Breast epithelium (tissue), 4 donors: ENCODE data around the gene LAMA1. TPM values are rescaled to one million over a fixed set of nuclear protein-coding genes. Genes with fewer than 3 reads are reported as not detected.

Source experiments
- DNase-seq, 2 donors: peaks; one replicate each; pipeline ENCODE4 v3.0.0-alpha.2; 2019; ENCODE audit warnings: low spot score in 2 of 2
- H3K27ac ChIP-seq, 2 donors: fragments of 200-600 bp; sonication (generic) in 1 of 2; one replicate each; pipeline ENCODE4 v1.5.1; 2016 to 2019; ENCODE audit warnings: mild to moderate bottlenecking in 1 of 2
- H3K27me3 ChIP-seq, 2 donors: fragments of 200-600 bp; sonication (generic) in 1 of 2; one replicate each; pipeline versions ENCODE4 v1.5.1 to v1.6.0; 2017 to 2019; ENCODE audit warnings: control low read depth in 1 of 2, mild to moderate bottlenecking in 1 of 2
- H3K36me3 ChIP-seq: fragments of 200-600 bp; one replicate; pipeline ENCODE4 v1.5.1; 2019
- H3K4me1 ChIP-seq, 2 donors: fragments of 200-600 bp; sonication (generic); one replicate each; pipeline ENCODE4 v1.5.1; 2016 to 2019; ENCODE audit warnings: control low read depth in 1 of 2
- H3K4me3 ChIP-seq, 3 donors: fragments of 200-600 bp; sonication (generic); 1 replicate in 2 of 3; 2 replicates in 1 of 3; pipeline ENCODE4 v1.5.1; 2016 to 2019; ENCODE audit warnings: mild to moderate bottlenecking in 3 of 3, moderate library complexity in 2 of 3
- H3K9me3 ChIP-seq, 2 donors: fragments of 200-600 bp; sonication (generic) in 1 of 2; one replicate each; pipeline ENCODE4 v1.5.1; 2016 to 2019; ENCODE audit warnings: control low read depth in 1 of 2
- POLR2A ChIP-seq: fragments of 450-650 bp; IDR thresholded peaks from one replicate; pipeline ENCODE4 v1.6.1; 2016; ENCODE audit warnings: antibody characterized with exemption, mild to moderate bottlenecking, moderate library complexity
- POLR2AphosphoS5 ChIP-seq, 3 donors: sonication (generic); formaldehyde crosslinking; IDR thresholded peaks; one replicate each; pipeline ENCODE4 v1.6.1; 2017; ENCODE audit warnings: antibody characterized with exemption in 3 of 3
- intact Hi-C: fragments of 100-400 bp; cut with DNase I; formaldehyde crosslinking; loops from one replicate; pipeline ENCODE4 v1.15.1; 2023; ENCODE audit warnings: low total_unique reads
- total RNA-seq, 3 donors: library from RNA; depleted of rRNA; stranded (reverse); fragments of >200 nt; gene quantifications; one replicate each; pipeline ENCODE4 v1.1.0, GENCODE V29; 2016
- TF ChIP-seq, protein P1 (sequence below), 3 donors: fragments of 450-650 bp; IDR thresholded peaks; one replicate each; pipeline ENCODE4 v1.5.1; 2016 to 2017; ENCODE audit warnings: antibody characterized with exemption in 3 of 3, mild to moderate bottlenecking in 3 of 3, moderate library complexity in 3 of 3

The LAMA1 gene
- total RNA-seq, 3 donors from 2014 or later = 0.48 to 14.7 (median 10.2) TPM

DNA sequence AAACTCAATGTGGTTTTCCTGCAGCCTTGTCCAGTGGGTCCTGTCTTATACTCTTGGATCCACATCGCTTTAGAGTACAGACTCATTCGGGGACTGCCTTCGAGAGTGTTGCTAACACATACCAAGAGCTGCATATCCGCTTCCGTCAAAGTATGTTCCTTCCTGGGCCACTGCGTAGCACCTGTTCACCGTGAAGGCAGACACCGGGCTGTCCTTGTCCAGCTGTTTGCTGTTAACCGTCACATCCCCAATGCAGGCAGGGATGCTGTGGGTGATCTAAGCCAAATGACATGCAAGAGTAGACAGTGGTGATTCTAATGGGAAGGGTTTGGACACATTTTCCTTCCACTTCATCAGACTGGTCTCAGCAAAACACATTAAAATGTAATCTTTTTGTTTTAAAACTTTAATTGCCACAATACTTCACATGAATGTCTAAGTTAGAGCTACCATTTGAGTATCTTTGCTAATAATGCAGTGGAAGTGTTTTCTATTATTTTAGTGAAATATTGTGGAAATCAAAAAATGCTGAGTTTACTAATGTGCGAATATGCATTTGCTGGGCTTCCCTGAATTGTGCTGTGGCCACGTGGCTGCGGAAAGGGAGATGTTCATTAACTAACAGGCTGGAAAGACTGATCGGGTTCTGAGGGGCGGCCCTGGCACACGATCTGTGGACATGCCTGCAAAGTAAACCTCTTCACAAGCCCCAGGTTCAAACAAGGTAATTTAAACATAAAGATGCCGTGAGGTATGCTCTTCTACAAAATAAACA lies 169.1 kb downstream of the LAMA1 start:
- TF ChIP-seq POLR2AphosphoS5 (IDR thresholded peaks at IDR 0.05) (no peak), POLR2A (no peak)
- TF ChIP-seq, protein P1, sequence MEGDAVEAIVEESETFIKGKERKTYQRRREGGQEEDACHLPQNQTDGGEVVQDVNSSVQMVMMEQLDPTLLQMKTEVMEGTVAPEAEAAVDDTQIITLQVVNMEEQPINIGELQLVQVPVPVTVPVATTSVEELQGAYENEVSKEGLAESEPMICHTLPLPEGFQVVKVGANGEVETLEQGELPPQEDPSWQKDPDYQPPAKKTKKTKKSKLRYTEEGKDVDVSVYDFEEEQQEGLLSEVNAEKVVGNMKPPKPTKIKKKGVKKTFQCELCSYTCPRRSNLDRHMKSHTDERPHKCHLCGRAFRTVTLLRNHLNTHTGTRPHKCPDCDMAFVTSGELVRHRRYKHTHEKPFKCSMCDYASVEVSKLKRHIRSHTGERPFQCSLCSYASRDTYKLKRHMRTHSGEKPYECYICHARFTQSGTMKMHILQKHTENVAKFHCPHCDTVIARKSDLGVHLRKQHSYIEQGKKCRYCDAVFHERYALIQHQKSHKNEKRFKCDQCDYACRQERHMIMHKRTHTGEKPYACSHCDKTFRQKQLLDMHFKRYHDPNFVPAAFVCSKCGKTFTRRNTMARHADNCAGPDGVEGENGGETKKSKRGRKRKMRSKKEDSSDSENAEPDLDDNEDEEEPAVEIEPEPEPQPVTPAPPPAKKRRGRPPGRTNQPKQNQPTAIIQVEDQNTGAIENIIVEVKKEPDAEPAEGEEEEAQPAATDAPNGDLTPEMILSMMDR (IDR thresholded peaks at IDR 0.05) = no peak
- no peaks in the 10 kb centered on the region for H3K4me1 ChIP-seq
- H3K27ac ChIP-seq = no peak overlapping the region
- no peaks in the 10 kb centered on the region for H3K36me3 ChIP-seq
- no peaks in the 10 kb centered on the region for H3K27me3 ChIP-seq
- no peak for DNase-seq
- no peak overlapping the region for H3K4me3 ChIP-seq
- intact Hi-C loops = no loop called here
- H3K9me3 ChIP-seq = no peaks in the 10 kb centered on the region

DNA sequence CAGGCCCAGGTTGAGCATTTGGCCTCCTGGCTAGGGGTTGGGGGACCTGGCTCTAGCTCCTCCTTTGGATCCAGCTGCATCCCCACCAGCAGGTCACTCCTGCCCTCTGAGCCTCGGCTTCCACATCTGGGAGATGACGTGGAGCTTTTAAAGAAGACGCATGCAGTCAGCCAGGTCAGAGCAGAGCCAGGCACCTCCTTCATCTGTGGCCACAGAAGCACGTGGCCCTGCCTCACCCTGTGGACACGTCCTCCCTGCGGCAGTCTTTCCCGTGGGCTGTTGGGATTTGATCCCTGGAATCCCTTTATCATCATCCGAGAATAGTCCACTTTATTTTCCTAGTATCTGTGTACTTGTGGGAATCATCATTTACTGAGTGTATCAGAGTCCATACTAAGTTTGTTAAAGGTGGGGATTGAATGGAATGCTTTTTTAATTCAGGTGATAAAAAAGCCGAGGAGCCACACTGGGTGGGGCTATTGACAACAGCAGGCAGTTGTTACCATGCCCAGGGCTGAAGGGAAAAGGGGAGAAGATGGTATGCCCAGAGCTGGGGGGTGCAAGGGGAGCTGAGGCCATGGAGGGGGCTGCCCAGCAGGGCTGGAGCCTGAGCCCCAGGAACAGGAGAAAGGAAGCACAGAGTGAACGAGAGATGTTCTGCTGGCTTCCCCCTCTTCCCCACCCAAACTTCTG lies 170.1 kb downstream of the LAMA1 start:
- no peaks in the 10 kb centered on the region for H3K36me3 ChIP-seq
- H3K9me3 ChIP-seq = no peaks in the 10 kb centered on the region
- DNase-seq = no peak
- intact Hi-C loops = no loop called here
- TF ChIP-seq POLR2AphosphoS5 (IDR thresholded peaks at IDR 0.05) (no peak), POLR2A (no peak)
- TF ChIP-seq, protein P1 (IDR thresholded peaks at IDR 0.05) = no peak
- H3K27me3 ChIP-seq = no peaks in the 10 kb centered on the region
- no peak overlapping the region for H3K4me3 ChIP-seq
- H3K4me1 ChIP-seq = no peaks in the 10 kb centered on the region
- H3K27ac ChIP-seq = no peak overlapping the region

DNA sequence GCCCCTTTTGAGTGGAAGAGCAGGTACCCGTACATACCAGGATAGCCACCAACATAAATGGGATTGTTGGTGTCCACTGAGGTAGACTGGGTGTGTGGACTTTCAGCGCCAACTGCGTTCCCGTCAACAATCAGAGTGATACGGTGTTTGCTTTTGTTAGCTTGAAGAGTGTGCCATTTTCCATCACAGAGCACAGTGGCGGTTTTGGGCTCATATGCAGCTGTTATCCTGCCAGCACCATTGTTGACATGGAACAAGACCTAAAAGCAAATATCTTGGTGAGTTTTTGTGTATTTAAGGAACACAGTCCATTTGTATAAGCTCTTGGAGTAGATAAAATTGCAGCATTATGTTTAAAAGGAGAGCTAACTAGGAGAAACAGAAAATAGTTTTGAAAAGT lies 174.5 kb downstream of the LAMA1 start:
- DNase-seq = no peak
- Histone ChIP-seq H3K27ac (no peak overlapping the region), H3K27me3 (no peaks in the 10 kb centered on the region), H3K4me1 (no peaks in the 10 kb centered on the region), H3K4me3 (no peak overlapping the region), H3K9me3 (no peaks in the 10 kb centered on the region), H3K36me3 (no peaks in the 10 kb centered on the region)
- TF ChIP-seq POLR2A (no peak), POLR2AphosphoS5 (IDR thresholded peaks at IDR 0.05) (no peak)
- TF ChIP-seq, protein P1 (IDR thresholded peaks at IDR 0.05) = no peak
- intact Hi-C loops = no loop called here

DNA sequence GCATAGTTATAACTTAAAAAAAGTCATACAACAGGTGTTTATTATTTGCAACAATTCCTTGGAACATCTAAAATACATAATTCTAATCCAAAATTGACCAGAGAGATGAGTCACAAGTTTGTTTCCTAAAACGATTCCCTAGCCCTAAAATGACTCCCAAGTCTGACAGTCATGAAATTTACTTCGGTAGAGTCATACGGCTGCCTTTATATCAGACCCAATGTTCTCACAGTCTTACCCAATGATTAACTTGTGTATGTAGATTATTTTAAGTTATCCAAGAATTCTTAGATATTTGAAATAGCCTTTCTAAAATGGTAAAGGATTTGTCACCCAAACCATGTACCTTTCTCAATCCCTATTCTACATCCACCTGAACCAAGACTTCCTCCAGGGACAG lies 174.9 kb downstream of the LAMA1 start:
- Histone ChIP-seq H3K36me3 (no peaks in the 10 kb centered on the region), H3K9me3 (no peaks in the 10 kb centered on the region), H3K27me3 (no peaks in the 10 kb centered on the region), H3K4me1 (no peaks in the 10 kb centered on the region), H3K4me3 (no peak overlapping the region), H3K27ac (no peak overlapping the region)
- intact Hi-C loops = no loop called here
- TF ChIP-seq POLR2A (no peak), POLR2AphosphoS5 (IDR thresholded peaks at IDR 0.05) (no peak)
- TF ChIP-seq, protein P1 (IDR thresholded peaks at IDR 0.05) = no peak
- no peak for DNase-seq

DNA sequence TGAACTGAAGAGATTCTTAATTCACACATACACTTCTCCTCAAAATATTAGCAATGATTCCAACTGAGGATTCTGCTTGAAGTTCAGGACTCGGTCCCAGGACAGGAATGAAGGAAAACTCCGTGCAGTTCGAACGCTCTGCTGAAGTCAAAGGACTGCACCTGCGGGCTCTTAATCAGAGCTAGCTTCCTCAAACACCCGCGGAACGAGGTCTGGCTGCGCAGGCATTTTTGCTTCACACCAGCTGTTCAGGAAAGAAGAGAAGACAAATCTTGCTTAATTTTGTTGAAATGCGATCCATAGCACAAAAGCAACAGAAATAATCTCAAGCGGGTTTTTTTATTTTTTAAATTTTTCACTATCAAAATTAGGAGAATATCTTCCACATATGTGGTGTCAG lies 175.6 kb downstream of the LAMA1 start:
- H3K4me3 ChIP-seq = no peak overlapping the region
- no peaks in the 10 kb centered on the region for H3K36me3 ChIP-seq
- no peaks in the 10 kb centered on the region for H3K27me3 ChIP-seq
- DNase-seq = no peak
- no peaks in the 10 kb centered on the region for H3K9me3 ChIP-seq
- intact Hi-C loops = no loop called here
- TF ChIP-seq POLR2AphosphoS5 (IDR thresholded peaks at IDR 0.05) (no peak), POLR2A (no peak)
- TF ChIP-seq, protein P1 (IDR thresholded peaks at IDR 0.05) = no peak
- no peaks in the 10 kb centered on the region for H3K4me1 ChIP-seq
- H3K27ac ChIP-seq = no peak overlapping the region
